DOHH2 (cell line): ENCODE results near the gene NCAM1.

ENCODE experiments used
- EZH2phosphoT487 ChIP-seq: fragments of 200-600 bp; sonication (generic); IDR thresholded peaks from 2 replicates; pipeline ENCODE4 v1.6.1; 2017; ENCODE audit warnings: borderline replicate concordance, mild to moderate bottlenecking, antibody characterized with exemption, low read length, moderate library complexity, mixed read lengths
- TF ChIP-seq, protein P1 (sequence below): fragments of 200-600 bp; sonication (generic); IDR thresholded peaks from one replicate; pipeline ENCODE4 v1.5.1; 2014; ENCODE audit warnings: antibody characterized with exemption, mild to moderate bottlenecking, low read depth, low read length; ENCODE audit not compliant: poor library complexity, severe bottlenecking

- TF ChIP-seq, protein P1, sequence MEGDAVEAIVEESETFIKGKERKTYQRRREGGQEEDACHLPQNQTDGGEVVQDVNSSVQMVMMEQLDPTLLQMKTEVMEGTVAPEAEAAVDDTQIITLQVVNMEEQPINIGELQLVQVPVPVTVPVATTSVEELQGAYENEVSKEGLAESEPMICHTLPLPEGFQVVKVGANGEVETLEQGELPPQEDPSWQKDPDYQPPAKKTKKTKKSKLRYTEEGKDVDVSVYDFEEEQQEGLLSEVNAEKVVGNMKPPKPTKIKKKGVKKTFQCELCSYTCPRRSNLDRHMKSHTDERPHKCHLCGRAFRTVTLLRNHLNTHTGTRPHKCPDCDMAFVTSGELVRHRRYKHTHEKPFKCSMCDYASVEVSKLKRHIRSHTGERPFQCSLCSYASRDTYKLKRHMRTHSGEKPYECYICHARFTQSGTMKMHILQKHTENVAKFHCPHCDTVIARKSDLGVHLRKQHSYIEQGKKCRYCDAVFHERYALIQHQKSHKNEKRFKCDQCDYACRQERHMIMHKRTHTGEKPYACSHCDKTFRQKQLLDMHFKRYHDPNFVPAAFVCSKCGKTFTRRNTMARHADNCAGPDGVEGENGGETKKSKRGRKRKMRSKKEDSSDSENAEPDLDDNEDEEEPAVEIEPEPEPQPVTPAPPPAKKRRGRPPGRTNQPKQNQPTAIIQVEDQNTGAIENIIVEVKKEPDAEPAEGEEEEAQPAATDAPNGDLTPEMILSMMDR, result no peak
- TF ChIP-seq EZH2phosphoT487, result no peak
Observed at GRCh38 chr11:113319085-113319484, 357.9 kb downstream of the NCAM1 start.
